Body of pancreas (tissue), 4 donors: ENCODE results near the gene ALG11. TPM values are rescaled to one million over a fixed set of nuclear protein-coding genes. Genes with fewer than 3 reads are reported as not detected.
A peak's percentile ranks its signal among the peaks of the same experiment; 100 is the strongest.

Experiments
- ATAC-seq: fragments of 150-250 bp; one replicate; pipeline ENCODE4 v1.9.1; 2016
- DNase-seq, 4 donors: peaks; one replicate each; pipeline ENCODE4 v3.0.0-alpha.2; 2019
- H3K27ac ChIP-seq, 4 donors: fragments of 200-600 bp; sonication (generic); 1 replicate in 3 of 4; 2 replicates in 1 of 4; pipeline versions ENCODE4 v1.5.1 to v1.6.1; 2016 to 2019; ENCODE audit warnings: mild to moderate bottlenecking in 1 of 4, mixed read lengths in 1 of 4, moderate library complexity in 1 of 4
- H3K27me3 ChIP-seq, 2 donors: fragments of 200-600 bp; sonication (generic); one replicate each; pipeline ENCODE4 v1.6.0; 2016; ENCODE audit warnings: mild to moderate bottlenecking in 1 of 2
- H3K36me3 ChIP-seq, 2 donors: fragments of 200-600 bp; sonication (generic); replicated peaks in 1 of 2; 2 replicates each; pipeline ENCODE4 v1.5.1; 2016; ENCODE audit warnings: low read depth in 2 of 2; ENCODE audit not compliant: insufficient read depth in 1 of 2
- H3K4me1 ChIP-seq: fragments of 200-600 bp; sonication (generic); one replicate; pipeline ENCODE4 v1.6.0; 2016
- H3K4me3 ChIP-seq, 2 donors: fragments of 200-600 bp; sonication (generic); 1 replicate in 1 of 2; 2 replicates in 1 of 2; pipeline ENCODE4 v1.5.1; 2016 to 2019
- H3K9me3 ChIP-seq, 3 donors: fragments of 200-600 bp; sonication (generic); 1 replicate in 2 of 3; 2 replicates in 1 of 3; pipeline ENCODE4 v1.5.1; 2016
- POLR2A ChIP-seq, 3 donors: fragments of 450-650 bp; IDR thresholded peaks; one replicate each; pipeline ENCODE4 v1.6.1; 2016; ENCODE audit warnings: antibody characterized with exemption in 3 of 3, mild to moderate bottlenecking in 2 of 3
- WGBS, 2 donors: methylation state at CpG; one replicate each; pipeline ENCODE4 v1.1.5; 2017; 5-methylcytosine and 5-hydroxymethylcytosine counted together
- intact Hi-C: fragments of 100-400 bp; cut with DNase I; formaldehyde crosslinking; loops from one replicate; pipeline ENCODE4 v1.15.1; 2023
- total RNA-seq, 2 donors: library from RNA; depleted of rRNA; stranded (reverse); fragments of >200 nt; gene quantifications; one replicate each; pipeline ENCODE4 v1.1.0, GENCODE V29; 2016
- TF ChIP-seq, protein P1 (sequence below), 7 experiments: fragments of 450-650 bp in 4 of 7; fragments of 200-600 bp in 3 of 7; sonication (generic) in 3 of 7; IDR thresholded peaks; one replicate each; pipeline ENCODE4 v1.5.1; 2016 to 2019; ENCODE audit warnings: antibody characterized with exemption in 7 of 7

The ALG11 gene
- total RNA-seq, 2 donors from 2014 or later: 9.2 to 16.1 TPM

DNA sequence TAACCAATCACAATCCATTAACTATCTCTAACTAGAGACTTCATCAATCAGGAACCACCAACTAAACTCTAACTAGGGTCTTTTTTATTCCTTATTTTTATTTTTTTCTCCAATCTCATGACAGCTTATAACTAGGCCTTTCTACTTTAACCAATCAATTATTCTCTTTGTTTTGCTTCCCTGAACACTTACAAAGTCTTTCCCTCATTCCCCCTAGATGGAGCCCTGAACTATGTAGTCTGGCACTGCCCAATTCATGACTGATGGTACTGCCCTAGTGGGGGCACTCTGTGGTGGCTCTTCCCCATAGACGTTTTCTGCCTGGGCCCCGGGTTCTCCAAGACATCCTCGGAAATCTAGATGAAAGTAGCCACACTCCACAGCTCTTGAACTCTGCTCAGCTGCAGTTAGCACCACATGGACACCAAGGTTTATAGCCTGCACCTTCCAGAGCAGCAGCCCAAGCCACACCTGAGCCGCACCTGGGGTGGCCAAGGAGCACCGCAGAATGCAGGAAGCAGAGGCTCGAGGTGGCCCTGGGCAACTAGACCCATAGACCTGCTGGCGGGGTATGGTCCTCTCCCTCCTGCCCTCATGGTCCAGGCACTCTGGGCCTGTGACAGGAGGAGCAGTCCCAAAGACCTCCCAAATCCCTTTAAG, 7.6 kb upstream of the ALG11 start:
- intact Hi-C loops: loop anchor here (10.0 kb wide), 2 partner anchors 120 to 190 kb away; partner anchors contain the start of gene NEK5
- no peak overlapping the region for H3K27ac ChIP-seq
- H3K36me3 ChIP-seq: no peaks in the 10 kb centered on the region
- TF ChIP-seq, protein P1, sequence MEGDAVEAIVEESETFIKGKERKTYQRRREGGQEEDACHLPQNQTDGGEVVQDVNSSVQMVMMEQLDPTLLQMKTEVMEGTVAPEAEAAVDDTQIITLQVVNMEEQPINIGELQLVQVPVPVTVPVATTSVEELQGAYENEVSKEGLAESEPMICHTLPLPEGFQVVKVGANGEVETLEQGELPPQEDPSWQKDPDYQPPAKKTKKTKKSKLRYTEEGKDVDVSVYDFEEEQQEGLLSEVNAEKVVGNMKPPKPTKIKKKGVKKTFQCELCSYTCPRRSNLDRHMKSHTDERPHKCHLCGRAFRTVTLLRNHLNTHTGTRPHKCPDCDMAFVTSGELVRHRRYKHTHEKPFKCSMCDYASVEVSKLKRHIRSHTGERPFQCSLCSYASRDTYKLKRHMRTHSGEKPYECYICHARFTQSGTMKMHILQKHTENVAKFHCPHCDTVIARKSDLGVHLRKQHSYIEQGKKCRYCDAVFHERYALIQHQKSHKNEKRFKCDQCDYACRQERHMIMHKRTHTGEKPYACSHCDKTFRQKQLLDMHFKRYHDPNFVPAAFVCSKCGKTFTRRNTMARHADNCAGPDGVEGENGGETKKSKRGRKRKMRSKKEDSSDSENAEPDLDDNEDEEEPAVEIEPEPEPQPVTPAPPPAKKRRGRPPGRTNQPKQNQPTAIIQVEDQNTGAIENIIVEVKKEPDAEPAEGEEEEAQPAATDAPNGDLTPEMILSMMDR (IDR thresholded peaks at IDR 0.05): no peak
- TF ChIP-seq POLR2A (IDR thresholded peaks at IDR 0.05): no peak
- H3K27me3 ChIP-seq: no peaks in the 10 kb centered on the region
- H3K4me3 ChIP-seq: no peak overlapping the region
- 63 to 81% methylated on average over 4 to 7 of the region's 7 CpGs for WGBS, 2 donors
- ATAC-seq: peak; percentile 11
- H3K9me3 ChIP-seq: no peaks in the 10 kb centered on the region
- no peak for DNase-seq
- H3K4me1 ChIP-seq: peaks cover 6% of the 10 kb centered on the region

DNA sequence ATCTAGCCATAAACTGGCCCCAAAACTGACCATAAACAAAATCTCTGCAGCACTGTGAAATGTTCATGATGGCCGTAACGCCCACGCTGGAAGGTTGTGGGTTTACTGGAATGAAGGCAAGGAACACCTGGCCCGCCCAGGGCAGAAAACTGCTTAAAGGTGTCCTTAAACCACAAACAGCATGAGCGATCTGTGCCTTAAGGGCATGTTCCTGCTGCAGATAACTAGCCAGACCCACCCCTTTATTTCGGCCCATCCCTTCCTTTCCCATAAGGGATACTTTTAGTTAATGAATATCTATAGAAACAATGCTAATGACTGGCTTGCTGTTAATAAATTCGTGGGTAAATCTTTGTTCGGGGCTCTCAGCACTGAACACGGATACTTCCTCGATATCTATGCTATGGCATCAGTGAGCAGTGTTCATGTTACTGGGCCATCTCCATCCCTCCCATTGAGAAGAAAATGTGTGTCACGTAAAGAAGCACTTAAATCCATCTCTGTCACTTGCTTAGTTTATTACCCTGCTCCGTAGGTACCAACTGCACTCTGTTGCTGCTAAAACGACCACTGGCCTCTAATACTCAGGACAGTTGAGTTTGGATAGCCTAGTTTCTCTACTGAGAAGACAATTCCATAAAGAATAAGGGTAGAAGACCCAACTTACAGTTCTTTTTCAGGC, 6.2 kb upstream of the ALG11 start:
- WGBS, 2 donors: 85 to 92% methylated on average over 13 of the region's 13 CpGs
- no peak for ATAC-seq
- H3K9me3 ChIP-seq: no peaks in the 10 kb centered on the region
- no peaks in the 10 kb centered on the region for H3K27me3 ChIP-seq
- H3K36me3 ChIP-seq: no peaks in the 10 kb centered on the region
- TF ChIP-seq, protein P1 (IDR thresholded peaks at IDR 0.05): no peak
- TF ChIP-seq POLR2A (IDR thresholded peaks at IDR 0.05): no peak
- DNase-seq: no peak
- no peak overlapping the region for H3K27ac ChIP-seq
- peaks cover 5% of the 10 kb centered on the region for H3K4me1 ChIP-seq
- intact Hi-C loops: loop anchor here (10.0 kb wide), 2 partner anchors 119 to 191 kb away; partner anchors contain the start of gene NEK5
- no peak overlapping the region for H3K4me3 ChIP-seq

DNA sequence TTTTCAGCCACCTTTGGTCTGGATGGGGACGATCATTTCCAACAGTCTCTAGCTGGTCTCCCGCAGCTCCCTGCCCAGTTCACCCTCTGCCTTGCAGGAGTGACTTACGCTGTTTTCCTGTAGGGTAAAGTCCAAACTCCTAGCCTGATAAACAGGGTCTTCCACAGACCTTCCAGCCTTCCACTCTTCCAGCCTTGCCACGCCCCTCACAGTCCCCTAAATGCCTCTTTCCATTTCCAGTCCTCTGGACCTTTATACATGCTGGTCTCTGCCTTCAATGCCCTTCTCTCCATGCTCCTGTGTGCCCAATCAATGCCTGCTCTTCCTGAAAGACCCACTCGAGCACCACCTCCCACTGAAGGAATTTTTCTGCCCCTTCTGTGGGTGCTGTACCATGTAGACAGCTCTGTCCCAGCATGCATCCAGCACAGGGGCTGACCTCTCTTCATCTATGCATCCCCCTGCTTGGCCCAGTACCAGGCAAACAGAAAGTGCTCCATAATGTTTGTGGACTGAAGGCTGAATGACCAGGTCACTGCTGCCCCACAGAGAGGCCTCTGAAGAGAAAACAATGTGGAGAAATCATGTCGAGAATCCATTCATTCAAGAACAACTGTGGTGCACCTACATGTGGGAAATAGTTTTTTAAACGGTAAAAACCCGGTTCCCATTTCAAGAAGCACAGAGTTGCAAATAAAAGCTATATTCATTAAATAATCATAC, 5.5 kb upstream of the ALG11 start:
- WGBS, 2 donors: 75 to 84% methylated on average over 8 of the region's 8 CpGs
- TF ChIP-seq, protein P1 (IDR thresholded peaks at IDR 0.05): no peak
- TF ChIP-seq POLR2A (IDR thresholded peaks at IDR 0.05): no peak
- ATAC-seq: no peak

DNA sequence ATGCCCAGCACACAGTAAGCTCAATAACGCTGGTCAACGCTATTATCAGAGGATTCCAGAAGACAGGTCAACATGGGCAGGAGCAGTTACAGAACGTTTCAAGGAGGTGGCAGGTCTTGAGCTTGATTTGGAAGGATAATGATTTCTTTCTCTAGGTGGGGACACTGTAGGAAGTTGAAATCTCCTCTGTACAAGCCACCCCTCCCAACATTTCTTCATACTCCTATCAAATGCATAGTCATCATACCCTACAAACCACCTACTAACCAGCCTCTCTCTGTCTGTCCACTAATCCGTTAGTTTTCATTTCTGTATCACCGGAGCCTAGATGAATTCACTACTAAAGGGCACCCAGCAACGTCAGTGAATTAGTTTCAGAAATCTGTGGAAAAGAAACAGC, 2.3 kb upstream of the ALG11 start:
- no peaks in the 10 kb centered on the region for H3K27me3 ChIP-seq
- intact Hi-C loops: loop anchor here (10.0 kb wide), 2 partner anchors 115 to 195 kb away; partner anchors contain the start of gene NEK5

More for the DNA sequence above, 5.5 kb upstream of the ALG11 start:
- no peak overlapping the region for H3K27ac ChIP-seq
- DNase-seq: no peak
- peaks cover 7% of the 10 kb centered on the region for H3K4me1 ChIP-seq
- no peak overlapping the region for H3K4me3 ChIP-seq
- no peaks in the 10 kb centered on the region for H3K9me3 ChIP-seq
- H3K36me3 ChIP-seq: no peaks in the 10 kb centered on the region
- intact Hi-C loops: loop anchor here (10.0 kb wide), 2 partner anchors 118 to 192 kb away; partner anchors contain the start of gene NEK5
- no peaks in the 10 kb centered on the region for H3K27me3 ChIP-seq

More for the DNA sequence above, 2.3 kb upstream of the ALG11 start:
- 57 to 58% methylated on average over 6 of the region's 6 CpGs for WGBS, 2 donors
- DNase-seq (no peak), ATAC-seq (no peak)
- TF ChIP-seq, protein P1 (IDR thresholded peaks at IDR 0.05): no peak
- no peak for TF ChIP-seq POLR2A (IDR thresholded peaks at IDR 0.05)
- Histone ChIP-seq H3K36me3 (no peaks in the 10 kb centered on the region), H3K4me3 (no peak overlapping the region), H3K4me1 (peaks cover 15% of the 10 kb centered on the region), H3K27ac (no peak overlapping the region), H3K9me3 (no peaks in the 10 kb centered on the region)
